ENCODE data around the gene RNF180. TPM values are rescaled to one million over a fixed set of nuclear protein-coding genes. Genes with fewer than 3 reads are reported as not detected.

The RNF180 gene
- total and polyA plus RNA-seq, 2 of the 13 experiments (the other 11 are each of a cell fraction or from before 2014, with no cell fraction given) = 0.20 TPM; not detected in 1

DNA sequence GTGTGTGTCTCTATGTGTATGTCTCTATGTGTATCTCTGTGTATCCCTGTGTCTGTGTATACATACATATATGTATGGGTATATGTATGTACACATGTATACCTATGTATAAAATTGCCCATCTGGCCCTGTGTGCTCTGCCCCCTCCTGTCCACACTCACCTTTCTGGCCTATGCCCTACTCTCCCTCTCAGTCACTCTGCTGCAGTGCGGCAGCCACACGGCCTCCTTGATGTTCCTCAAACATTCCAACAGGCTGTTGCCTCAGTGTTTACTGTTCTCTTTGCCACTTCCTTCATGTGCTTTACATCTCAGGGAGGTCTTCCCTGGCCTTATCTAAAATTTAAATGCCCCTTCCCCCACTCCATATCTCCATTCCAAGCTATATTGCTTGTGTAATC lies 18.3 kb upstream of the RNF180 start:
- Histone ChIP-seq H3K79me2 (ENCODE audit: insufficient read depth, low read length) (no peaks in the 10 kb centered on the region), H4K20me1 (ENCODE audit: insufficient read depth, low read length) (no peaks in the 10 kb centered on the region), H3K36me3 (replicated peaks in 1 of 2; ENCODE audit: control insufficient read depth in 1 of 2, insufficient read depth in 2 of 2, low read length in 2 of 2) (no peaks in the 10 kb centered on the region), H2AFZ (ENCODE audit: low read length) (no peak overlapping the region), H3K9me3 (ENCODE audit: low read length) (no peaks in the 10 kb centered on the region), H3K9ac (ENCODE audit: insufficient read depth, low read depth, low read length) (no peak overlapping the region), H3K4me3 (replicated peaks in 1 of 3; ENCODE audit: insufficient read depth in 1 of 3, low read depth in 2 of 3, low read length in 3 of 3) (no peak overlapping the region), H3K27me3 (ENCODE audit: control insufficient read depth in 1 of 2, insufficient read depth in 2 of 2, low read length in 2 of 2) (no peaks in the 10 kb centered on the region), H3K27ac (ENCODE audit: extremely low read length, insufficient read depth, low read length) (no peak overlapping the region), H3K4me2 (ENCODE audit: low read depth, low read length) (no peak overlapping the region), H3K4me1 (ENCODE audit: insufficient read depth, low read length) (no peaks in the 10 kb centered on the region)
- intact Hi-C loops (cut with micrococcal nuclease; ENCODE audit: unreplicated experiment) = loop anchor here (1.0 to 5.0 kb wide), 2 partner anchors 61 to 465 kb away; no protein-coding TSS in a partner anchor
- DNase-seq (ENCODE audit: low spot score) (no peak), FAIRE-seq (no peak), ATAC-seq (peak; percentile 54)
- BruUV-seq (replicated peaks) = no TSS peak
- CTCF ChIA-PET (ENCODE audit: low intra/inter-chr PET ratio, low total read pairs) = interaction anchor here (1.4 to 1.8 kb wide), 2 partner anchors 61 to 465 kb away, joined by 7 to 9 read pairs; no protein-coding TSS in a partner anchor
- POLR2A ChIA-PET = no interaction called here
- WGBS (ENCODE audit: low lambda C conversion rate) = 0% methylated on average over 2 of the region's 2 CpGs
- in situ Hi-C loops (cut with HindIII; ENCODE audit: extremely low pct_ligation_motif_present, low pct_unique_long_range_greater_than_20kb) = no loop called here
- TF ChIP-seq ZNF563 (CRISPR knock-in tag; IDR thresholded peaks at IDR 0.05) = no peak
- TF ChIP-seq ZNF878 (CRISPR knock-in tag; IDR thresholded peaks at IDR 0.05) = no peak
- TF ChIP-seq ZNF550 (CRISPR knock-in tag; IDR thresholded peaks at IDR 0.05; ENCODE audit: borderline replicate concordance) = no peak
- no peak for TF ChIP-seq ZNF547 (CRISPR knock-in tag; IDR thresholded peaks at IDR 0.05)
- TF ChIP-seq MED1 (CRISPR knock-in tag; IDR thresholded peaks at IDR 0.05) = no peak
- TF ChIP-seq NR0B2 (CRISPR knock-in tag; IDR thresholded peaks at IDR 0.05) = no peak
- TF ChIP-seq KLF12 (CRISPR knock-in tag; IDR thresholded peaks at IDR 0.05; ENCODE audit: borderline replicate concordance) = no peak
- TF ChIP-seq ATF7 (IDR thresholded peaks at IDR 0.05) = no peak
- no peak for TF ChIP-seq ATF7 (CRISPR knock-in tag; IDR thresholded peaks at IDR 0.05)
- TF ChIP-seq FOXJ3 (CRISPR knock-in tag; IDR thresholded peaks at IDR 0.05; ENCODE audit: borderline replicate concordance) = no peak
- TF ChIP-seq HCFC1 (IDR thresholded peaks at IDR 0.05; ENCODE audit: low read depth, low read length) = no peak
- TF ChIP-seq KMT2A (CRISPR knock-in tag; IDR thresholded peaks at IDR 0.05) = no peak
- no peak for TF ChIP-seq MAFK (conservative IDR thresholded peaks at IDR 0.05 in 1 of 2, IDR thresholded peaks at IDR 0.05 in 1 of 2; ENCODE audit: low read length in 2 of 2)
- no peak for TF ChIP-seq THAP9 (CRISPR knock-in tag; IDR thresholded peaks at IDR 0.05; ENCODE audit: borderline replicate concordance)
- TF ChIP-seq, protein P1, sequence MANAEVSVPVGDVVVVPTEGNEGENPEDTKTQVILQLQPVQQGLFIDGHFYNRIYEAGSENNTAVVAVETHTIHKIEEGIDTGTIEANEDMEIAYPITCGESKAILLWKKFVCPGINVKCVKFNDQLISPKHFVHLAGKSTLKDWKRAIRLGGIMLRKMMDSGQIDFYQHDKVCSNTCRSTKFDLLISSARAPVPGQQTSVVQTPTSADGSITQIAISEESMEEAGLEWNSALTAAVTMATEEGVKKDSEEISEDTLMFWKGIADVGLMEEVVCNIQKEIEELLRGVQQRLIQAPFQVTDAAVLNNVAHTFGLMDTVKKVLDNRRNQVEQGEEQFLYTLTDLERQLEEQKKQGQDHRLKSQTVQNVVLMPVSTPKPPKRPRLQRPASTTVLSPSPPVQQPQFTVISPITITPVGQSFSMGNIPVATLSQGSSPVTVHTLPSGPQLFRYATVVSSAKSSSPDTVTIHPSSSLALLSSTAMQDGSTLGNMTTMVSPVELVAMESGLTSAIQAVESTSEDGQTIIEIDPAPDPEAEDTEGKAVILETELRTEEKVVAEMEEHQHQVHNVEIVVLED (CRISPR knock-in tag; IDR thresholded peaks at IDR 0.05; ENCODE audit: borderline replicate concordance) = no peak
- no peak for TF ChIP-seq MTERF4 (CRISPR knock-in tag; IDR thresholded peaks at IDR 0.05)
- TF ChIP-seq, protein P2, sequence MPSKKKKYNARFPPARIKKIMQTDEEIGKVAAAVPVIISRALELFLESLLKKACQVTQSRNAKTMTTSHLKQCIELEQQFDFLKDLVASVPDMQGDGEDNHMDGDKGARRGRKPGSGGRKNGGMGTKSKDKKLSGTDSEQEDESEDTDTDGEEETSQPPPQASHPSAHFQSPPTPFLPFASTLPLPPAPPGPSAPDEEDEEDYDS (CRISPR knock-in tag; IDR thresholded peaks at IDR 0.05) = no peak
- TF ChIP-seq ZNF749 (CRISPR knock-in tag; IDR thresholded peaks at IDR 0.05; ENCODE audit: borderline replicate concordance) = no peak
- no peak for TF ChIP-seq CBX2 (IDR thresholded peaks at IDR 0.05; ENCODE audit: low read depth, low read length)
- TF ChIP-seq CBX2 (CRISPR knock-in tag; IDR thresholded peaks at IDR 0.05; ENCODE audit: low read depth) = no peak

Measured in HepG2 (cell line).